HG03520 (cell line): ENCODE results near the gene DDX39A.
"Not testable (repeated sequence)": the region's sequence is repeated elsewhere in the genome, so short reads cannot be mapped to it uniquely, and the experiment has no call there.

Experiments used
- ATAC-seq: cut with Tn5 transposase; IDR thresholded peaks from one replicate; pipeline ENCODE4 v1.9.1; 2021; ENCODE audit warnings: mild to moderate bottlenecking, moderate library complexity; ENCODE audit not compliant: unreplicated experiment

Gene DDX39A

DNA sequence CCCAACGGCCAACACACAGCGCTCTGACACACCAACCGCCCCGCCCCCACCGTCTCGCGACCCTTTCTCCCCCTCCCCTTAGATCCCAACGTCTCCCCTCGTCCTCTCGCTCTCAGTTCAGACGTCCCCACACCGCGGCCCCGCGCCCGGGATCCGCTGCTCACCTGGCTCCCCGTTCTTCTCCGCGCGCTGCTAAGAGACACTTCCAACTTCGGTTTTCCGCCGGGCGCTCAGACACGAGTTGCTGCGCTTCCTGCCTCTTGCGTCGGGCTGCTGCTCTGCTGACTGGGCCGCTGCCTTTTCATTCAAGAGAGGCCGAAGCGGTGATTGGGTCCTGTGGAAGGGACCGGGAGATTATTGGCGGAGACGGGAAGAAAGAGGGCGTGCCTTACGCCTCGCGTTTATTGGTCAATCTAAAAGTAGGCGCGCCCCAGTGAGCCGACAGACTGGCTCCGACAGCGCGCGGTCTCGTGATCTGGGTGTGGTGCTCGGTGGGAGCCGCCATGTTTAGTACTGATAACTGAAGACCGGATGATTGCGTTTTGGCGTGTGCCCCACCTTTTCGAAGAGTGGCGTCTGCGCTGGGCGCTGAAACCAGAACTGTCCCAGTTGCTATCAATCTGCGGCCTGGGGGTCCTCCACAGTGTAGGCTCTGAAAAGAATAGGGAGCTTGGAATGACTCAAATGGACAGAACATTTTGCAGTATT lies at the start of gene DDX39A:
Gene DDX39A (minus strand): TSS at position 236 of the 708 bp plus-strand sequence. CDS start 6,121 bp downstream, outside the sequence.
- peak; percentile 86 for ATAC-seq

DNA sequence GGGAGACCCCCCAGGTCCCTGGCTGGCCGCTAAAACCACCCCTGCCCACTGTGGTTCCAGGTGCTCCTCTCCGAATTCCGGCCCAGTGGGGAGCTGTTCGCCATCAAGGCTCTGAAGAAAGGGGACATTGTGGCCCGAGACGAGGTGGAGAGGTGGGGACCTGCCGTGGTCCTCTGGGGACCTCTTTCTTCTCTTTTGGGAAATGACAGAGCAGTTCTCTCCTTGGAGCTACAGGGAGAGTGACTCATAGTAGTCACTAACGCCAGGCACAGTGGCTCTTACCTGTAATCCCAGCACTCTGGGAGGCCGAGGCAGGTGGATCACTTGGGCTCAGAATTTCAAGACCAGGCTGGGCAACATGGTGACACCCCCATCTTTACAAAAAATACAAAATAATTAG lies 48.7 kb upstream of the DDX39A start:
- no peak for ATAC-seq

DNA sequence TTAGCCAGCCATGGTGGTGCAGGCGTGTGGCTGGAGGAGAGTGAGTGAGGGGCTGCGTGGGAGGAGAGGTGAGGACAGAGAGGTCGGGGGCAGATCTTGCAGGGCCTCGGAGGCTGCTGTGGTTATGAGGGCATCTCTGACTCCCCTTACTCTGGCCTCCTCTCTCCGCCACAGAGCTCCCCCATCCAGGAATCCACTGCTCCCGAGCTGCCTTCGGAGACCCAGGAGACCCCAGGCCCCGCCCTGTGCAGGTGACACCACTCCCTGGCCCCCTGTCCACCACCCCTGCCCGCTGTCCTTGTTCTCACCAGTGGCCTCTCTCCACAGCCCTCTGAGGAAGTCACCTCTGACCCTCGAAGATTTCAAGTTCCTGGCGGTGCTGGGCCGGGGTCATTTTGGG lies 48.2 kb upstream of the DDX39A start:
- ATAC-seq = no peak

DNA sequence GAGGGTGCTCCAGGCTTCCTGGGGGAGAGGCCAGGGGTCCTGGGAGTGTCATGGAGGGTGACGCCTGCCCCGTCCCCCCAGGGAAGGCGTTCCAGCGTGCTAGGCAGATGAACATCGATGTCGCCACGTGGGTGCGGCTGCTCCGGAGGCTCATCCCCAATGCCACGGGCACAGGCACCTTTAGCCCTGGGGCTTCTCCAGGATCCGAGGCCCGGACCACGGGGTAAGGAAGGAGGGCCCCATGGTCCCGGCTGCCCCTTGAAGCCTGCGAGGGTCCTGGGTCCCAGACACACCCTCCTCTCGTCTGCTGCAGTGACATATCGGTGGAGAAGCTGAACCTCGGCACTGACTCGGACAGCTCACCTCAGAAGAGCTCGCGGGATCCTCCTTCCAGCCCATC lies 44.6 kb upstream of the DDX39A start:
- no peak for ATAC-seq

DNA sequence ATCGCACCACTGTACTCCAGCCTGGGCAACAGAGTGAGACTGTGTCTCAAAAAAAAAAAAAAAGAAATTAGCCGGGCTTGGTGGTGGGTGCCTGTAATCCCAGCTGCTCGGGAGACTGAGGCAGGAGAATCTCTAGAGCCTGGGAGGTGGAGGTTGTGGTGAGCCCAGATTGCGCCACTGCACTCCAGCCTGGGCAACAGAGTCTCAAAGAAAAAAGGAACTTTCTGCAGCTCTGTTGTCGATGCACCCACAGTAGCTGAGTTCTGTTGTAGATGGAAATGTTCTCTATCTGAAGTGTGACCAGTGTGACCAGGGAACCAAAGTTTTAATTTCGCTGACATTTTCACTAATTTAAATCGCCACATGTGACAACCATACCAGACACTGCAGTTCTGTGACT lies 43.3 kb upstream of the DDX39A start:
- not testable (repeated sequence) for ATAC-seq

DNA sequence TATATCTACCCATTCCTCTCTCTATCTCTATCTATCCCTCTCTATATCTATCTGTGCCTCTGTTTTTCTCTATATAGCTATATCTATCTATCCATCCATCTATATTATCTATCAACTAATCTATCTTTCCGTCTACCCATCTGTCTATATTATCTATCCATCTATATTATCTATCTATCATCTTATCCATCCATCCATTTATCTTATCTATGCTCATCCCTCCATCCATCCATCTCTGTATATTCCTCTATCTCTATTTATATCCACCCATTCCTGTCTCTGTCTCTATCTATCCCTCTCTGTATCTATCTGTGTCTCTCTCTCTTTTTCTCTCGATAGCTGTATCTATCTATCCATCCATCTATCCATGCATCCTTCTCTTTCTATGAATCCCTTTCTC lies 41.8 kb upstream of the DDX39A start:
- ATAC-seq = no peak

DNA sequence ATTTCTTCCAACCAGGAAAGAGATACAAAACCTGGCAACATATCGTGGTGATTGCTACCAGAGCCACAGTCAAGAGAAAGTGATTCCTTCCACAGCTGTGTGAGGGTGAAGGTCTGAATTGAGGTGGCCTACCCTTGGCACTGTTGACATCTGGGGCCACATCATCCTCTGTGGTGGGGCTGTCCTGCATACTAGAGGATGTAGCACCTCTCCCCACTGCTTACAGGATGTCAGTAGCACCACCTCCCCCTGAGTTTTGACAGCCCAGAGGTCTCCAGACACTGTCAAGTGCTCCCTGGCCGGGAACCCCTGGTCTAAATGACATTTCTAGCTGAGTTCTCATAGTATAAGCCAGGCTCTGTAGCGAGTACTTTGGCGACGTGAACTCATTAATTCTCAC lies 40.6 kb upstream of the DDX39A start:
- ATAC-seq = no peak

DNA sequence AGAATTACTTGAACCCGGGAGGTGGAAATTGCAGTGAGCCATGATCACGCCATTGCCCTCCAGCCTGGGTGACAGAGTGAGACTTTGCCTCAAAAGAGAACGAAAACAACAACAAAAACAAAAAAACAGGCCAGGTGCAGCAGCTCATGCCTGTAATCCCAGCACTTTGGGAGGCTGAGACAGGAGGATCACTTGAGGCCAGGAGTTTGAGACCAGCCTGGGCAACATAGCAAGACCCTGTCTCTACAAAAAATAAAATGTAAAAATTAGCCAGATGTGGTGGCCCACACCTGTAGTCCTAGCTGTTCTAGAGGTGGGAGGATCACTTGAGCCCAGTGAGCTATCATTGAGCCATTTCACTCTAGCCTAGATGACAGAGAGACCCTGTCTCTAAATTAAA lies 33.2 kb upstream of the DDX39A start:
- ATAC-seq = not testable (repeated sequence)

DNA sequence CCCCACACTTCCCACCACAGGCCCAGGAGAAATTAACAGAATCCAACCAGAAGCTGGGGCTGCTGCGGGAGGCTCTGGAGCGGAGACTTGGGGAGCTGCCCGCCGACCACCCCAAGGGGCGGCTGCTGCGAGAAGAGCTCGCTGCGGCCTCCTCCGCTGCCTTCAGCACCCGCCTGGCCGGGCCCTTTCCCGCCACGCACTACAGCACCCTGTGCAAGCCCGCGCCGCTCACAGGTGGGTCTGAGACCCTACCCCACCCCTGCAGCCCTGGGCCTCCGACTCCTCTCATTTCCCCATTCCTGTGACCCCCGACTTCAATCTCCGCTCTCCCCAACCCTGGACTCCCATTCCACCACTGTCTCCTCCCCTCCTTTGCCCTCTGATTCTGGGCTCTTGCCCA lies 31.7 kb upstream of the DDX39A start:
- ATAC-seq = no peak

DNA sequence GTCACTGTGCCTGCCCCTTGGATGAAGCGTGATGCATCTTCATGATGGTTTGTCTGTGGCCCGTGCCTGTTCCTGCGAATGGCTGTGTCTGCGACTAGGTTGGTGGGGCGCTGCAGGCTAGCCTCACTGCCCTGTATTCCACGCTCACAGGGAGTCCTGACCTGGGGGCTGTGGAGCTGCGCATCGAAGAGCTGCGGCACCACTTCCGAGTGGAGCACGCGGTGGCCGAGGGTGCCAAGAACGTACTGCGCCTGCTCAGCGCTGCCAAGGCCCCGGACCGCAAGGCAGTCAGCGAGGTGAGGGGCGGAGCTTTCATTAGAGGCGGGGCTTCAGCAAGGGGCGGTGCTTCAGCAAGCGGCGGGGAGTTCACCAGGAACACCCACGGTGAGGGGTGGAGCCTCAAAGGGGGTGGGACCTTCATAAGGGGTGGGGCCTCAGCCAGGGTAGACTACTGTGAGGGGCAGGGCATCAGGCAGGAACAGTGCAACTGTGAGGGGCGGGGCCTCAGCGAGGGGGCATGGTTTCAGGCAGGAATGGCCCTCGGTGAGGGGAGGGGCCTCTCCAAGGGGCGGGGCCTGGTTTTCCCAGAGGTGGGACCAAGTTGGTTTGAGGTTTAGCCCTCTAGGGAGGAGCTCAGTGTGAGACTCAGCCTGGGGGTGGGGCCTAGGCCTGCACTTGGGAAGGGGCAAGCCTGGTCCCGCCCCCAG lies 31.2 kb upstream of the DDX39A start:
- ATAC-seq = no peak

DNA sequence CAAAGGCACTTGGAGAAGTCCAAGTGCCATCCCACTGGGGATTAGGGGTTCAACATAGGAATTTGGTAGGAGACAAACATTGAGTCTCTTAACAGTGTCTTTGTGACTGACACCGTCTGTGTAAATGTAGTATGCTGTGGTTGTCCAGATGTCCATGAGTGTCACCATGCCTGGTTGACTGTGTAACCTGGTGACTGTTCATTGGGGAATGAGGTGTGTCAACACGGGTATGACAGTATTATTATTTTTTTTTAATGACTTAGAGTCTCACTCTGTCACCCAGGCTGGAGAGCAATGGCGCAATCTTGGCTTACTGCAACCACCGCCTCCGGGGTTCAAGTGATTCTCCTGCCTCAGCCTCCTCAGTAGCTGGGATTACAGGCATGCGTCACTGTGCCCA lies 30.2 kb upstream of the DDX39A start:
- no peak for ATAC-seq

DNA sequence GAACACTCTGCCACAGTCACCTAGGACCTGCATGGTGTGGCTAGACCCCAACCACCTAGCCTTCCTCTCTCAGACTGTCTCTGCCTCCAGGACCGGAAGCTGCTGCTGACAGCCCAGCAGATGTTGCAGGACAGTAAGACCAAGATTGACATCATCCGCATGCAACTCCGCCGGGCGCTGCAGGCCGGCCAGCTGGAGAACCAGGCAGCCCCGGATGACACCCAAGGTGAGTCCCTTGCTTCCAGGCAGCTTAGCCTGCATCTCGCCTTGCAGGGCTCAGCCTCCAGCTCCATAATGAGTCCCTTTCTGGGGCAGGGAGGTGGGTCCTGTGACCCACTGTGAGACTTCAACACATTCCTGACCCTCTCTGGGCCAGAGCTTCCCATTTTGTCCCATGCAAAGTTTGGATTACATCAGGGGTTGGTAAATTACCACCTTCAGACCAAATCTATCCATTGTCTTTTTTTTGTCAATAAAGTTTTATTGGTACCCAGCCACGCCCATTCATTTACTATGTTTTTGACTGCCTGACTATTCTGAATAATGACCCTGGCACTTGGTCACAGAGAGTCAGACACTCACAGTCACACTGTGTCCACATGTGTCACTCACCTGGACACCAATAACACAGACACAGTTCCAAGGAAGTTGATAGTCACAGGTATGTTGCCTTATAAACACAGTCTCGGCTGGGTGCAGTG lies 27.3 kb upstream of the DDX39A start:
- no peak for ATAC-seq

DNA sequence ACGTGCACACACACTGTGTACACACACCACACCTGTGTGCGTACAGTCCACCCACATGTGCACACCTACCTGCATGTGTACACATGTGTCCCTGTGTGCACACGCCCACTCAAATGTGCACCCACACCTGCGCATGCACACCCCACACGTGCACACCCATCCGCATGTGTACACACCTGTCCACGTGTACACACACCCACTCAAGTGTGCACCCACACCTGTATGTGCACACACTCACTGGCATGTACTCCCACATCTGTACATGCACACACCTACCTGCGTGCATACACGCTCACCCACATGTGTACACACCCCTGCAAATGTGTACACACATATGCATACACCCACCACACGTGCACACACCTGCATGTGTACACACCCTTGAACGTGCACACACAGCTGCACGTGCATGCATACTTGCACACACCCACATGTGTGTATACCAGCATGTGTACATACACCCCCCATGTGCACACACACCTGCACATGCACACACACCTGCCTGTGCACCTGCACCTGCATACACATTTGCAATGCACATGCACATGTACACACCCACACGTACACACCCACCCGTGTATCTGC lies 24.6 kb upstream of the DDX39A start:
- no peak for ATAC-seq

DNA sequence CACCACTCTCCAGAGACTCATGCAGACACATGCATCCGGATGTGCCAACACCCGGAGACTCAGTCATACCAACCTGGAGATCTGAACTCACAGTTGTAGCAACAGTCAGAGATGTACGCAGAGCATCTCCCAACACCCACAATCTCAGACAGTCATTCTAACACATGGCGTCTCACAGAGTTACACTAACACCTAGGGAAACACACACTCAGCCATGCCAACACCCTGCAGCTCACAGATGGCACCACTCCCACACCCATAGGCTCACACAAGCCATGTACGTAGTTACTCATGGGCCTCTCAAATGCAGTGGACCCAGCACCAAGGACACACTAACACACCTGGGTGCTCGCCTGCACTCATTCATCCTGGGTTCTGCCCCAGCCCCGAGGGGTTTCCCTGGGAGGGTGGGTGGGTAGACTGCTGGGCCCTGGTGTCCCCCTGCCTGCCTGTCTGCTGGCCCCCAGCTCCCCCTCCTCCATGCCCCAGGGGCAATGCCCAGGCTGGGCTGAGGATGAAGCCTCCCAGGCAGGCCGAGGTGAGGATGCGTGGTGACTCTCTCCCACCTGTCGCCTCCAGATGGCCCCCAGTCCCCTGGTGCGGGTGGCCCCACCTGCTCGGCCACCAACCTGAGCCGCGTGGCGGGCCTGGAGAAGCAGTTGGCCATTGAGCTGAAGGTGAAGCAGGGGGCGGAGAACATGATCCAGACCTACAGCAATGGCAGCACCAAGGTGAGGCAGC lies 23.9 kb upstream of the DDX39A start:
- ATAC-seq = no peak

DNA sequence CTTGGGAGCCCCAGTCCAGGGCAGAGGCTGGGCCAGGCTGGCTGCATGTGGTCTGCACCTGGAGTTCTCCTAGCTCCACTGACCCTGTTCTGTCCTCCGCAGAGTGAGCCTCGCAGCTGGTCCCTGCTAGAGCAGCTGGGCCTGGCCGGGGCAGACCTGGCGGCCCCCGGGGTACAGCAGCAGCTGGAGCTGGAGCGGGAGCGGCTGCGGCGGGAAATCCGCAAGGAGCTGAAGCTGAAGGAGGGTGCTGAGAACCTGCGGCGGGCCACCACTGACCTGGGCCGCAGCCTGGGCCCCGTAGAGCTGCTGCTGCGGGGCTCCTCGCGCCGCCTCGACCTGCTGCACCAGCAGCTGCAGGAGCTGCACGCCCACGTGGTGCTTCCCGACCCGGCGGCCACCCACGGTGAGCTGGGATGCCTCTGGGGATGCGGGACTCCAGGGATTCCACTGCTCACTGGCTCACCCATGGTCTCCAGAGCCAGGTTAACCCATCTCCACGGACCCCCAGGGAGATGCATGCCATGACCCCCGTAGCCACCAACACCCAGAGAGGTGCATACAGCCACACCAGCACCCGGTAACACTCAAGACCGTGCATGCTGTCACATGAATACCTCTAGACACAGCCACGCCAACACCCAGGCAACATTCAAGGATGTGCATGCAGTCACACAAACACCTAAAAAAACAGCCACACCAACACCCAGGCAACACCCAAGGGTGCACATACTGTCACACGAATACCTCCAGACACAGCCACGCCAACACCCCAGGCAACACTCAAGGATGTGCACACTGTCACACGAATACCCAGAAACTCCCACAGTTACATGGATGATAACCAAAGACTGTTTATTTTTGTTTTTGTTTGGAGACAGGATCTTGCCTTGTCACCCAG lies 22.1 kb upstream of the DDX39A start:
- no peak for ATAC-seq

DNA sequence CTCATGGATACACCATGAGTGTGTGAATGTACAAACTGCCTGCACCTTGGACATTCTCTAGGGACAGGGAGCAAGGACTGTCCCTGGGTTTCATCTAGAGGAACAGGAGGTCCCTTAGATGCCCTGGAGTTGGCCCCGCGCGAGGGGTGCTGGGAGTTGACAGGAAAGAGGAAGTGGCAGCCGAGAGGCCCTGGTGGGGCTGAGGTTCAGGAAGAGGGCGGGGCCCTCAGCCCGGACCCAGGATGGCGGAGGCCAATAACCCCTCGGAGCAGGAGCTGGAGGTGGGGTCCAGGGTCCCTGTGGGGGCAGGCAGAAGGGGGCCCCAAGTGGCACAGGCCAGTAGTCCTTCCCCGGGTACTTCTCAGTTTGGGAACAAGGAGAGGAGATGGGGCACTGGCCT lies 20.9 kb upstream of the DDX39A start:
- ATAC-seq = no peak

DNA sequence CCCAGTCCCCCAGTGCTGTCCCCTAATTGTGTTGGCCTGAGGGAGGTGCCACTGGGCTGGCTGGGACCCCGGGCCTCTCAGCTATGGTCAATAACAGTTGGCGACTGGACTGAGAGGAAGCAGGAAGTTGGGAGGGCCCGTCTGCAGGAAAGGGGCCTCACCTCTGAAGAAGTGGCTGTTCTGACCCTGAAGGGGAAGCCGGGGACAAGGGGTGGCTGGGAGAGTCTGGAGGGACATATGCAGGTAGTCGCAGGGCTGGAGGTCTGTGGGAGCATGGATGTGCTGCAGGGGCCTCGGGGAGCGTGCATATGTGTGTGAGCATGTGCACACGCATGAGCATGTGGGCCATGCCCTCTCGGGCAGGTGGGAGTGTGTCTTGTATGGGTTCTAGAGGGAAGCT lies 19.9 kb upstream of the DDX39A start:
- ATAC-seq = no peak

DNA sequence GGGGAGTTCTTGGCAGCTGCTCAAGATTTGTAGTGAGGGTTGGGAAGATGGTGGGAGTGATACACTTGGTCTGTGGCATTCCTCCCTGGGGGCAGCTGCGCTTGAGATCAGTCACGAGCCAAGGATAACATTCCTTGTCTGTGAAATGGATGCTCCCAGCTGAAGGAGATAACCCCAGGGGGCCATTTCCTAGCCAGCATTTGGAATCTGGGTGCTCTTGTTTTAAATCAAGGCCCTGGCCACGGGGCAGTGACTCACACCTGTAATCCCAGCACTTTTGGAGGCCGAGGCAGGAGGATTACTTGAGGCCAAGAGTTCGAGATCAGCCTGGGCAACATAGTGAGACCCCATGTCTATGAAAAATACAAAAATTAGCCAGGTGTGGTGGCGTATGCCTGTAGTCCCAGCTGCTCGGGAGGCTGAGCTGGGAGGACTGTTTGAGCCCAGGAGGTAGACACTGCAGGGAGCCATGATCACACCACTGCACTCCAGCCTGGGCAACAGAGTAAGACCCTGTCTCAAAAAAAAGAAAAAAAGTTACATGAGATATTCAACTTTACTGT lies 18.5 kb upstream of the DDX39A start:
- no peak for ATAC-seq

DNA sequence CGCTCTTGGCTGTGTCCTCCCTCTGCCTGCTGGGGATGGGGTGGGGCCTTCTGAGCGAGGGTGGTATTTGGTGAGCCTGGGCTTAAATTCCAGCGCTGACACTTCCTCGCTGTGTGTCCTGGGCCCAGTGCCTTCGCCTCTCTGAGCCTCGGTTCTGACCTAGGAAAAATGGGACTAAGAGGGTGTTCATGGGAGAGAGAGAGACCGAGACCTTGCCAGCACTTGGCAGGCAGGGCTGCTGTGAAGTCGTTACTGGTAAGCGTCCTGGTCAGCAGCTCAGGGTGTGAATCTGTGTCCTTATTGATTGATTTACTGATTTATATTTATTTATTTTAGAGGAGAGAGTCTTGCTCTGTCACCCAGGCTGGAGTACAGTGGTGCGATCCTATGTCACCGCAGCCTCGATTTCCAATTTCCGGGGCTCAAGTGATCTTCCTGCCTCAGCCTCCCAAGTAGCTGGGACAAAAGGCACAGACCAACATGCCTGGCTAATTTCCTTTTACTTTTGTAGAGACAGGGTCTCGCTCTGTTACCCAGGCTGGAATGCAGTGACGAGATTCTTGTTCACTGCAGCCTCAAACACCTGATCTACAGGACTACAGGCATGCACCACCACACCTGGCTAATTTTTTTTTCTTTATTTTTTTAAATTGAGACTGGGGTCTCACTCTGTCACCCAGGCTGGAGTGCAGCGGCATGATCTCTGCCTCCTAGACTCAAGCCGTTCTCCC lies 16.3 kb upstream of the DDX39A start:
- ATAC-seq = no peak
